Measurements from ENCODE around the gene ITPR1. TPM values are rescaled to one million over a fixed set of nuclear protein-coding genes. Genes with fewer than 3 reads are reported as not detected.
A peak's percentile ranks its signal among the peaks of the same experiment; 100 is the strongest.

Gene ITPR1
- polyA plus RNA-seq, 1 donor from 2014 or later = 2.1 TPM

DNA sequence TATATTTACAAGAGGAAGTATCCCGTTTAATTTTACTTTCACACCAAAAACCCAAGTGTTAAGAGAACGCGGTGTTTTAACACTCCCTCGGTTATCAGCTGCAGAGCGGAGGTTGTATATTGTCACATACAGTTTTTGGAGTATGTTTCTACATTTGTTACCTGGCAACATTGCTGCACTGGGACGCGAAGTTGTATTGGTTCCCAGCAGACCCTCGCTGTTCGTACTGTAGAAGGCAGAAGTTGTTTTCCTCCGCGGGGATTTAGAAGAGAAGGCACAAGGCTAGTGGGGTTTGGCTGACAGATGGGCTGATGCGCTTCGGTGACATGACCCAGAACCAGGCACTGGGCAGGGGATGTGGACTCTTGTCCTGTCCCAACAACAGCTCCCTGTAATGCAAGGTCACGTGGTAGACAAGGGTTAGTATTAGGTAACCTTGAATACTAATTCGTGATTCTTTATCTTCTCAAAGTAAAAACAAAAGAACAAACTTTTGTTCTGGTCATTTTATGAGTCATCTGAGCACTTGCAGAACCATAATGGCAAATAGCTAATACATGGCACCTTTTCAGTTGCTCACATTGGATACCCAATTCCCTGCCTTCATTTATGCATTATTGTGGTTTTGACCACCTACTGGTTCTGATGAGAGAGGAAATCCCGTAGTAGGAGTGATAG, 255.7 kb downstream of the ITPR1 start:
- H3K9me2 ChIP-seq (ENCODE audit: insufficient read depth, low read length) = no peaks in the 10 kb centered on the region
- no peak overlapping the region for H3K4me3 ChIP-seq (ENCODE audit: low read length)
- TF ChIP-seq, protein P1, sequence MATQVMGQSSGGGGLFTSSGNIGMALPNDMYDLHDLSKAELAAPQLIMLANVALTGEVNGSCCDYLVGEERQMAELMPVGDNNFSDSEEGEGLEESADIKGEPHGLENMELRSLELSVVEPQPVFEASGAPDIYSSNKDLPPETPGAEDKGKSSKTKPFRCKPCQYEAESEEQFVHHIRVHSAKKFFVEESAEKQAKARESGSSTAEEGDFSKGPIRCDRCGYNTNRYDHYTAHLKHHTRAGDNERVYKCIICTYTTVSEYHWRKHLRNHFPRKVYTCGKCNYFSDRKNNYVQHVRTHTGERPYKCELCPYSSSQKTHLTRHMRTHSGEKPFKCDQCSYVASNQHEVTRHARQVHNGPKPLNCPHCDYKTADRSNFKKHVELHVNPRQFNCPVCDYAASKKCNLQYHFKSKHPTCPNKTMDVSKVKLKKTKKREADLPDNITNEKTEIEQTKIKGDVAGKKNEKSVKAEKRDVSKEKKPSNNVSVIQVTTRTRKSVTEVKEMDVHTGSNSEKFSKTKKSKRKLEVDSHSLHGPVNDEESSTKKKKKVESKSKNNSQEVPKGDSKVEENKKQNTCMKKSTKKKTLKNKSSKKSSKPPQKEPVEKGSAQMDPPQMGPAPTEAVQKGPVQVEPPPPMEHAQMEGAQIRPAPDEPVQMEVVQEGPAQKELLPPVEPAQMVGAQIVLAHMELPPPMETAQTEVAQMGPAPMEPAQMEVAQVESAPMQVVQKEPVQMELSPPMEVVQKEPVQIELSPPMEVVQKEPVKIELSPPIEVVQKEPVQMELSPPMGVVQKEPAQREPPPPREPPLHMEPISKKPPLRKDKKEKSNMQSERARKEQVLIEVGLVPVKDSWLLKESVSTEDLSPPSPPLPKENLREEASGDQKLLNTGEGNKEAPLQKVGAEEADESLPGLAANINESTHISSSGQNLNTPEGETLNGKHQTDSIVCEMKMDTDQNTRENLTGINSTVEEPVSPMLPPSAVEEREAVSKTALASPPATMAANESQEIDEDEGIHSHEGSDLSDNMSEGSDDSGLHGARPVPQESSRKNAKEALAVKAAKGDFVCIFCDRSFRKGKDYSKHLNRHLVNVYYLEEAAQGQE (IDR thresholded peaks at IDR 0.05; ENCODE audit: borderline replicate concordance) = no peak
- no peaks in the 10 kb centered on the region for H3K36me3 ChIP-seq (ENCODE audit: insufficient read depth, low read length)
- H2AFZ ChIP-seq (ENCODE audit: low read depth, low read length) = no peak overlapping the region
- no peak overlapping the region for H3K9ac ChIP-seq (ENCODE audit: low read length)
- no peak overlapping the region for H3K27ac ChIP-seq (ENCODE audit: low read length)
- H3K79me2 ChIP-seq (replicated peaks; ENCODE audit: insufficient read depth, low read length) = no peaks in the 10 kb centered on the region
- H4K20me1 ChIP-seq (ENCODE audit: insufficient read depth) = no peaks in the 10 kb centered on the region
- no peak overlapping the region for H3K4me2 ChIP-seq (ENCODE audit: low read length)
- no peaks in the 10 kb centered on the region for H3K9me3 ChIP-seq (ENCODE audit: low read length)
- no peaks in the 10 kb centered on the region for H3F3A ChIP-seq (ENCODE audit: insufficient read depth, low read length, poor library complexity, severe bottlenecking)
- H3K27me3 ChIP-seq (ENCODE audit: insufficient read depth, low read depth, low read length) = no peaks in the 10 kb centered on the region

DNA sequence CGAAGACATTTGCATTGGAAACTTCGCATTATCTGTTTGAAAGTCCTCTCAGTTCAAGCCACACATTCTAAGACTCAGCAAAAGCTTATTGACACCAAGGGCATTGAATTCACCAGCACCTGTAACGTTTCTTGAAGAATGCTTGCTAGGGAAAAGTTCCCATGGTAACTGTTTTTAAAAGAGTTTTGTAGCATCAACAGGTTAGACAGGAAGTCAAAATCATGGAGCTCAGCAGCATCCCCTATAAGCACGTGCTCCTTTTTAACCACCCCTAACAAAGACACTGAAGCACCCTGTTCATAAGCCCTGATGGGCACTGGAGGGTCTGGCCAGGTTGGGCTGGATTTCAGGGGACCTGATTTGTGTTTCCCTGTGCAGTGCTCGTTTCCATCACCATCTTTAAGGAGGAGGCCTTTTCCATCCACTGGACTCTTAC, 256.4 kb downstream of the ITPR1 start:
- Histone ChIP-seq H4K20me1 (ENCODE audit: insufficient read depth) (no peaks in the 10 kb centered on the region), H3K27ac (ENCODE audit: low read length) (peak overlapping the region; percentile 45), H2AFZ (ENCODE audit: low read depth, low read length) (no peak overlapping the region), H3K9me3 (ENCODE audit: low read length) (no peaks in the 10 kb centered on the region), H3K27me3 (ENCODE audit: insufficient read depth, low read depth, low read length) (no peaks in the 10 kb centered on the region), H3K36me3 (ENCODE audit: insufficient read depth, low read length) (no peaks in the 10 kb centered on the region), H3K9me2 (ENCODE audit: insufficient read depth, low read length) (no peaks in the 10 kb centered on the region), H3K79me2 (replicated peaks; ENCODE audit: insufficient read depth, low read length) (no peaks in the 10 kb centered on the region), H3K4me2 (ENCODE audit: low read length) (no peak overlapping the region), H3K9ac (ENCODE audit: low read length) (no peak overlapping the region), H3F3A (ENCODE audit: insufficient read depth, low read length, poor library complexity, severe bottlenecking) (no peaks in the 10 kb centered on the region), H3K4me3 (ENCODE audit: low read length) (no peak overlapping the region)
- no peak for TF ChIP-seq EP300 (conservative IDR thresholded peaks at IDR 0.05; ENCODE audit: poor library complexity, severe bottlenecking)
- TF ChIP-seq SMC3 (conservative IDR thresholded peaks at IDR 0.05; ENCODE audit: poor library complexity) = no peak
- no peak for TF ChIP-seq TAF1 (IDR thresholded peaks at IDR 0.05; ENCODE audit: low read depth)
- TF ChIP-seq, protein P2, sequence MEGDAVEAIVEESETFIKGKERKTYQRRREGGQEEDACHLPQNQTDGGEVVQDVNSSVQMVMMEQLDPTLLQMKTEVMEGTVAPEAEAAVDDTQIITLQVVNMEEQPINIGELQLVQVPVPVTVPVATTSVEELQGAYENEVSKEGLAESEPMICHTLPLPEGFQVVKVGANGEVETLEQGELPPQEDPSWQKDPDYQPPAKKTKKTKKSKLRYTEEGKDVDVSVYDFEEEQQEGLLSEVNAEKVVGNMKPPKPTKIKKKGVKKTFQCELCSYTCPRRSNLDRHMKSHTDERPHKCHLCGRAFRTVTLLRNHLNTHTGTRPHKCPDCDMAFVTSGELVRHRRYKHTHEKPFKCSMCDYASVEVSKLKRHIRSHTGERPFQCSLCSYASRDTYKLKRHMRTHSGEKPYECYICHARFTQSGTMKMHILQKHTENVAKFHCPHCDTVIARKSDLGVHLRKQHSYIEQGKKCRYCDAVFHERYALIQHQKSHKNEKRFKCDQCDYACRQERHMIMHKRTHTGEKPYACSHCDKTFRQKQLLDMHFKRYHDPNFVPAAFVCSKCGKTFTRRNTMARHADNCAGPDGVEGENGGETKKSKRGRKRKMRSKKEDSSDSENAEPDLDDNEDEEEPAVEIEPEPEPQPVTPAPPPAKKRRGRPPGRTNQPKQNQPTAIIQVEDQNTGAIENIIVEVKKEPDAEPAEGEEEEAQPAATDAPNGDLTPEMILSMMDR (IDR thresholded peaks at IDR 0.05; ENCODE audit: poor library complexity, severe bottlenecking) = no peak
- TF ChIP-seq EZH2 (IDR thresholded peaks at IDR 0.05; ENCODE audit: borderline replicate concordance, insufficient read depth, low read length, poor library complexity, severe bottlenecking) = no peak
- no peak for TF ChIP-seq MXI1 (conservative IDR thresholded peaks at IDR 0.05; ENCODE audit: poor library complexity, severe bottlenecking)
- TF ChIP-seq RAD21 (conservative IDR thresholded peaks at IDR 0.05) = no peak
- TF ChIP-seq, protein P1 (IDR thresholded peaks at IDR 0.05; ENCODE audit: borderline replicate concordance) = no peak
- TF ChIP-seq POLR2AphosphoS5 (IDR thresholded peaks at IDR 0.05) = no peak

Data from neural cell (in vitro differentiated cells).